DND-41 (cell line): ENCODE results near the gene GPC3.

Source experiments
- ATAC-seq: fragments of 200-7000 bp; cut with Tn5 transposase; 3 replicates; pipeline ENCODE4 v1.9.1; 2021; ENCODE audit warnings: low read depth; ENCODE audit not compliant: insufficient read depth
- DNase-seq: peaks from one replicate; pipeline ENCODE4 v3.0.0-alpha.2; 2020
- H2AFZ ChIP-seq: 2 replicates; pipeline ENCODE4 v1.6.0; 2012; ENCODE audit warnings: low read depth, low read length
- H3K27ac ChIP-seq: 2 replicates; pipeline ENCODE4 v1.5.1; 2012; ENCODE audit warnings: low read length, inconsistent platforms
- H3K27me3 ChIP-seq: fragments of 200-600 bp; sonication (generic); 2 replicates; pipeline ENCODE4 v1.6.0; 2012; ENCODE audit warnings: low read length, mild to moderate bottlenecking, inconsistent platforms; ENCODE audit not compliant: insufficient read depth, poor library complexity
- H3K36me3 ChIP-seq: 2 replicates; pipeline ENCODE4 v1.5.1; 2012; ENCODE audit warnings: low read length, inconsistent platforms; ENCODE audit not compliant: insufficient read depth
- H3K4me1 ChIP-seq: 2 replicates; pipeline ENCODE4 v1.5.1; 2012; ENCODE audit warnings: mild to moderate bottlenecking, low read length; ENCODE audit not compliant: insufficient read depth
- H3K4me2 ChIP-seq: 2 replicates; pipeline ENCODE4 v1.6.0; 2012; ENCODE audit warnings: mild to moderate bottlenecking, moderate library complexity, low read length, inconsistent platforms; ENCODE audit not compliant: insufficient read depth
- H3K4me3 ChIP-seq, 2 experiments: fragments of 200-600 bp in 1 of 2; shearing (Covaris generic) in 1 of 2; 2 replicates each; pipeline ENCODE4 v1.5.1; 2012 to 2016; ENCODE audit warnings: inconsistent platforms in 2 of 2, low read length in 2 of 2, mild to moderate bottlenecking in 2 of 2, low read depth in 1 of 2, moderate library complexity in 1 of 2
- H3K79me2 ChIP-seq: 2 replicates; pipeline ENCODE4 v1.6.0; 2012; ENCODE audit warnings: low read length, inconsistent platforms; ENCODE audit not compliant: insufficient read depth
- H3K9ac ChIP-seq: 2 replicates; pipeline ENCODE4 v1.6.0; 2012; ENCODE audit warnings: low read depth, mild to moderate bottlenecking, inconsistent platforms, low read length, moderate library complexity
- H3K9me3 ChIP-seq: 2 replicates; pipeline ENCODE4 v1.5.1; 2012; ENCODE audit warnings: low read length, moderate library complexity, mild to moderate bottlenecking, inconsistent platforms; ENCODE audit not compliant: insufficient read depth, severe bottlenecking
- H4K20me1 ChIP-seq: 2 replicates; pipeline ENCODE4 v1.6.0; 2012; ENCODE audit warnings: low read length; ENCODE audit not compliant: insufficient read depth
- EZH2 ChIP-seq: IDR thresholded peaks from 3 replicates; pipeline ENCODE4 v1.6.1; 2012; ENCODE audit warnings: borderline replicate concordance, low read depth, mild to moderate bottlenecking, moderate library complexity, low read length, inconsistent platforms; ENCODE audit not compliant: severe bottlenecking
- TF ChIP-seq, protein P1 (sequence below): IDR thresholded peaks from 2 replicates; pipeline ENCODE4 v1.5.1; 2012; ENCODE audit warnings: borderline replicate concordance, low read length, moderate library complexity, mild to moderate bottlenecking; ENCODE audit not compliant: poor library complexity, severe bottlenecking; ENCODE audit errors: extremely low read depth

The GPC3 gene

DNA sequence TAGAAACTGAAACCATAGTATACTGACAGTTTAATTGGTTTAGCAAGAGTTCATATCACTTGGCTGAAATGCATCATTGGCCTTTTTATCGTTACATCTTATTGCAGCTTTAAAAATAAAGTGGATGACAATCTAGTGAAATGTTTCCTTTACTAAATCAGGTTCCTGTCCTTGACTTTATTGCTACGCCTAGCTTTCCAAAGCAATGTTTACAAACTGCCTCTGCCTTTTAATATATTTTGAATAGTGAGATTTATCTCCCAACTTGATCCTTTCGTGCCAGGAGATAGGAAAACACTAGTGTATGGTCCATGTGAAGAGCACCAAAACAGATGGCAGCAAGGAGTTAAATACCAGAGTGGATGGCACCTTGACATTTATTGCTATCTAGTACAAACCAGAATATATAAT is 67.0 kb downstream of the GPC3 start:
- no peaks in the 10 kb centered on the region for H4K20me1 ChIP-seq
- no peaks in the 10 kb centered on the region for H3K79me2 ChIP-seq
- DNase-seq: no peak
- H3K4me2 ChIP-seq: no peak overlapping the region
- no peak overlapping the region for H3K4me3 ChIP-seq
- no peak overlapping the region for H3K27ac ChIP-seq
- H2AFZ ChIP-seq: no peak overlapping the region
- no peak for ATAC-seq
- H3K9ac ChIP-seq: no peak overlapping the region
- peaks cover 19% of the 10 kb centered on the region for H3K4me1 ChIP-seq
- no peaks in the 10 kb centered on the region for H3K9me3 ChIP-seq
- TF ChIP-seq, protein P1, sequence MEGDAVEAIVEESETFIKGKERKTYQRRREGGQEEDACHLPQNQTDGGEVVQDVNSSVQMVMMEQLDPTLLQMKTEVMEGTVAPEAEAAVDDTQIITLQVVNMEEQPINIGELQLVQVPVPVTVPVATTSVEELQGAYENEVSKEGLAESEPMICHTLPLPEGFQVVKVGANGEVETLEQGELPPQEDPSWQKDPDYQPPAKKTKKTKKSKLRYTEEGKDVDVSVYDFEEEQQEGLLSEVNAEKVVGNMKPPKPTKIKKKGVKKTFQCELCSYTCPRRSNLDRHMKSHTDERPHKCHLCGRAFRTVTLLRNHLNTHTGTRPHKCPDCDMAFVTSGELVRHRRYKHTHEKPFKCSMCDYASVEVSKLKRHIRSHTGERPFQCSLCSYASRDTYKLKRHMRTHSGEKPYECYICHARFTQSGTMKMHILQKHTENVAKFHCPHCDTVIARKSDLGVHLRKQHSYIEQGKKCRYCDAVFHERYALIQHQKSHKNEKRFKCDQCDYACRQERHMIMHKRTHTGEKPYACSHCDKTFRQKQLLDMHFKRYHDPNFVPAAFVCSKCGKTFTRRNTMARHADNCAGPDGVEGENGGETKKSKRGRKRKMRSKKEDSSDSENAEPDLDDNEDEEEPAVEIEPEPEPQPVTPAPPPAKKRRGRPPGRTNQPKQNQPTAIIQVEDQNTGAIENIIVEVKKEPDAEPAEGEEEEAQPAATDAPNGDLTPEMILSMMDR: no peak
- no peak for TF ChIP-seq EZH2
- no peaks in the 10 kb centered on the region for H3K27me3 ChIP-seq
- H3K36me3 ChIP-seq: no peaks in the 10 kb centered on the region

DNA sequence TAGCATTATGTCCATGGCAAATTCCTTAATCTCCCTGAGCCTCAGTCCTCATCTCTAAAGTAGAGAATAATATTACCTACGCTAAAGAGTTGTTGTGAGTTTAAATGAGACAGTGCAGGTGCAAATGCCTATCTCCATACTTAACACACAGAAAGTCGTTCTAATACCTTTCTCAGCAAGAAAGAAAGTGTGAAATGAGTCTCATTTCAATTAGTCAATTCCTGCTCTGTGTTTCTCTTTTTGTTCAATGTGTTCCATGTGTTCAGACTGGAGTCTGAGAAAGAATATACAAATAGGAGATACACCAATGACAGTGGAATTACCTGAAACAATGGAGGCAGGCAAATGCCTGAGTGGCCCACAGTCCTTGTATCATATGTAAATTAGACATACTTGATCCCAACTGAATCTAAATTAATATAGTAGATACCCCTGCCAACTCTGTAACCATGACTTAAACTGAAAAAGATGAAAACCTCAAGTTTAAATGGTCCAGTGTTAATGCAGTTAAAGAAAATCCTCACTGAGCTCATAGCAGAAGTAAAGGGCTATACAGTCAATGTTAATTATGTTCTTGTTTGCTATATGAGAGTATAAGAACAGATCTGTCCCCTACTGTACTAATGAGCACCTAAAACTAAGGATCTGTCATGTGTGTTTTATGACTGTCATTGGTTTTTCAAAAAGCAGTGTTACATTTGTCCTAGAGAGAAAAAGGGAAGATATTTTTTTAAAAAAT is 68.2 kb downstream of the GPC3 start:
- no peaks in the 10 kb centered on the region for H4K20me1 ChIP-seq
- H3K4me1 ChIP-seq: peaks cover 7% of the 10 kb centered on the region
- TF ChIP-seq EZH2: no peak
- TF ChIP-seq, protein P1: no peak
- no peaks in the 10 kb centered on the region for H3K79me2 ChIP-seq
- H3K36me3 ChIP-seq: no peaks in the 10 kb centered on the region
- H2AFZ ChIP-seq: no peak overlapping the region
- no peak overlapping the region for H3K9ac ChIP-seq
- H3K4me2 ChIP-seq: no peak overlapping the region
- no peaks in the 10 kb centered on the region for H3K9me3 ChIP-seq
- H3K27ac ChIP-seq: no peak overlapping the region
- ATAC-seq (no peak), DNase-seq (no peak)
- no peak overlapping the region for H3K4me3 ChIP-seq
- H3K27me3 ChIP-seq: no peaks in the 10 kb centered on the region

DNA sequence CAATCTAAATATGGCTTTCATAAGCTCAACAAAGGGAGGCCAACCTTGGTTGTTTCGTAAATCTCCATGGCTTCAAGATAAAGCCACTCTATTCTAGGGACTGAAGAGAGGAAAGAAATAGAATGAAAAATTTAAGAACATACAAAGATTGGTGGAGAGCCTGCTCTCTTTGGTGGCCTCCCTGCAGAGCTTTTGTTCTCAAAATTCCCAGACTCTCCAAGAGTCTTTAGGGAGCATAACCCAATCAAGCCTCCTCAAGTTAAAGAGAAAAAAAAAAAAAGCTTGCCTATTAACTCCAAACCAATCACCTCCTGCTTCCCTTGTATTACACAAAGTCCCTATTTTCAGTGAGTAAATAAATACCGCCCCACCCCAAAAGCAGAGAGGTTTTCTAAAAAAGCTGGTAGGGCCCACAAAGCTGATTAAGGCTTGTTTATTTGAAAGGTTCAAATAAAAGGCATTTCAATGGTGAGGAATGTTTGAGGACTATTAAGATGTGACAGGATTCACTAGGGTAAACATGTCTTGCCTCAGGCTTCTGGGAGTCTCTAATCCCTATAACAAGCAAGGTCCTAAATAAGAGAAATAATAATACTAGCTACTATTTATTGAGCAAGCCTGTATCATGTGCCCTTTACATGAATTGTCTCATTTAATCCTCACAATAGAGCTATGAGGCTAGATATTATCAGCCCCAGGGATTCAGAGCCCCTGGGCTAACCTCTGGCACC is 71.6 kb downstream of the GPC3 start:
- DNase-seq (no peak), ATAC-seq (no peak)
- Histone ChIP-seq H3K27me3 (no peaks in the 10 kb centered on the region), H3K4me3 (no peak overlapping the region), H3K27ac (no peak overlapping the region), H3K9me3 (no peaks in the 10 kb centered on the region), H3K4me2 (no peak overlapping the region), H3K79me2 (no peaks in the 10 kb centered on the region), H3K9ac (no peak overlapping the region), H3K36me3 (no peaks in the 10 kb centered on the region), H2AFZ (no peak overlapping the region), H4K20me1 (no peaks in the 10 kb centered on the region), H3K4me1 (no peaks in the 10 kb centered on the region)
- TF ChIP-seq, protein P1: no peak
- no peak for TF ChIP-seq EZH2
